Heart left ventricle (tissue), 13 donors: ENCODE measurements around the gene SORBS2.

Source experiments
- POLR2A ChIP-seq, 2 donors: fragments of 450-650 bp; IDR thresholded peaks; one replicate each; pipeline ENCODE4 v1.6.1; 2017; ENCODE audit warnings: antibody characterized with exemption in 2 of 2, mild to moderate bottlenecking in 2 of 2, moderate library complexity in 2 of 2
- TF ChIP-seq, protein P1 (sequence below), 12 donors: fragments of 200-600 bp; sonication (generic) in 4 of 12; IDR thresholded peaks; one replicate each; pipeline versions ENCODE4 v1.5.0 to v1.8.0; 2018 to 2022; ENCODE audit warnings: antibody characterized with exemption in 12 of 12, mild to moderate bottlenecking in 5 of 12
- donor health status: ischemic (EF 13 %, LVEDD 7.1; RV severe dilation, severe dysfunction).
- donor health status: DM: no; HTN: yes; CAD: no.
- donor health status: DM: no; HTN: no; CAD: no.
- donor health status: ischemic (EF 25% LVEDD 6.9; RV normal size, moderate dysfunction).
- donor health status: ischemic (EF 25% LVEDD 5.7; RV mildly dilated, moderate dysfunction).
- donor health status: ischemic (EF 35%, LVEDD 5.7; RV mildly dilated, moderate dysfunction).
- donor health status: nonischemic (EF 11% LVEDD 7.7; RV severe dilation, severe dysfunction).
- donor health status: DM: yes; HTN: yes; CAD: no.
- donor health status: PGD.
- donor health status: ischemic (EF 29% LVEDD 5.4; RV normal size, mild dysfunction).
- donor health status: nonischemic (EF 23%, LVEDD 6.1; RV moderate dilation, normal function).

DNA sequence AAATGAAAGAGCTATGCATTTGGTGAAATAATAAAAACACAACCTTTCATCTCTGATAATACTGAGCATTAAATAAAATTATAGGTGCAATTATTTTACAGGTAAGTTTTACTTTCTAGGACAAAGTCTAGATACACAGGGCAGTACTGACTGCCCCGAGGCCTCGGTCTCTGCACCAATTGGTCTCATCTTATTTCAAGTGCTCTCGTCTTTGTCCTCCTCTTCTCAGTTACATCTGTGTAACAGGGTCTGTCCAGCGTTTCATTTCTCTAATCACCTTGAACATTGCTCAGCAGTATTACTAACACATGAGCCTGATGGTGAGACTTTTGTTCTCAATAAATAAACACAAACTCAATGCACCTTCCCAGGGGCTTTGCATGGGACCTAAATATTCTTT, 44.5 kb downstream of the SORBS2 start:
- no peak for TF ChIP-seq POLR2A (IDR thresholded peaks at IDR 0.05)
- TF ChIP-seq, protein P1, sequence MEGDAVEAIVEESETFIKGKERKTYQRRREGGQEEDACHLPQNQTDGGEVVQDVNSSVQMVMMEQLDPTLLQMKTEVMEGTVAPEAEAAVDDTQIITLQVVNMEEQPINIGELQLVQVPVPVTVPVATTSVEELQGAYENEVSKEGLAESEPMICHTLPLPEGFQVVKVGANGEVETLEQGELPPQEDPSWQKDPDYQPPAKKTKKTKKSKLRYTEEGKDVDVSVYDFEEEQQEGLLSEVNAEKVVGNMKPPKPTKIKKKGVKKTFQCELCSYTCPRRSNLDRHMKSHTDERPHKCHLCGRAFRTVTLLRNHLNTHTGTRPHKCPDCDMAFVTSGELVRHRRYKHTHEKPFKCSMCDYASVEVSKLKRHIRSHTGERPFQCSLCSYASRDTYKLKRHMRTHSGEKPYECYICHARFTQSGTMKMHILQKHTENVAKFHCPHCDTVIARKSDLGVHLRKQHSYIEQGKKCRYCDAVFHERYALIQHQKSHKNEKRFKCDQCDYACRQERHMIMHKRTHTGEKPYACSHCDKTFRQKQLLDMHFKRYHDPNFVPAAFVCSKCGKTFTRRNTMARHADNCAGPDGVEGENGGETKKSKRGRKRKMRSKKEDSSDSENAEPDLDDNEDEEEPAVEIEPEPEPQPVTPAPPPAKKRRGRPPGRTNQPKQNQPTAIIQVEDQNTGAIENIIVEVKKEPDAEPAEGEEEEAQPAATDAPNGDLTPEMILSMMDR (IDR thresholded peaks at IDR 0.05): no peak
